Rectal smooth muscle tissue (tissue), 1 donor: ENCODE measurements around the gene AKT2.
A peak's percentile ranks its signal among the peaks of the same experiment; 100 is the strongest.

Experiments
- H3K27ac ChIP-seq: one replicate; pipeline ENCODE4 v1.7.0; 2013; ENCODE audit warnings: low read depth, low read length, inconsistent platforms
- H3K27me3 ChIP-seq: one replicate; pipeline ENCODE4 v1.7.0; 2013; ENCODE audit warnings: low read length; ENCODE audit not compliant: control insufficient read depth, insufficient read depth
- H3K36me3 ChIP-seq: one replicate; pipeline ENCODE4 v1.7.0; 2013; ENCODE audit warnings: low read length; ENCODE audit not compliant: control insufficient read depth, insufficient read depth
- H3K4me1 ChIP-seq: one replicate; pipeline ENCODE4 v1.7.0; 2013; ENCODE audit warnings: low read length; ENCODE audit not compliant: control insufficient read depth, insufficient read depth
- H3K4me3 ChIP-seq: one replicate; pipeline ENCODE4 v1.7.0; 2013; ENCODE audit warnings: low read length
- H3K9ac ChIP-seq: one replicate; pipeline ENCODE4 v1.7.0; 2013; ENCODE audit warnings: low read length

AKT2 gene

DNA sequence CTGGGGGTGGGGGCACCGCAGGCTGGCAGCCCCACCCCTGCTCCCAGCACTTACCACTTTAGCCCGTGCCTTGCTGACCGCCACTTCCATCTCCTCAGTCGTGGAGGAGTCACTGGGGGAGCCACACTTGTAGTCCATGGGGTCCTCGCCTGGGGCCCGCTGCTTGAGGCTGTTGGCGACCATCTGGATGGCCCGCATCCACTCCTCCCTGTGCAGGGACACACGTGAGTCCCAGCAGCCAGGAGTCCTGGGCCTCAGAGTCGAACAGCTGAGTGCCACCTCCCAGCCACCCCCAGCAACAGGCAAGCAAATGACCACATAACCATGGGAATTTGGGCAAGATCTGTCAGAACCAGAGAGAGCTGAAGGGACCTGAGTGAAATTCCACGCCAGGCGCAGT is 42.7 kb downstream of the AKT2 start:
- Histone ChIP-seq H3K27ac (peak overlapping the region; percentile 28), H3K9ac (no peak overlapping the region), H3K4me1 (peaks cover 7% of the 10 kb centered on the region), H3K27me3 (no peaks in the 10 kb centered on the region), H3K4me3 (no peak overlapping the region), H3K36me3 (peaks cover 27% of the 10 kb centered on the region)

DNA sequence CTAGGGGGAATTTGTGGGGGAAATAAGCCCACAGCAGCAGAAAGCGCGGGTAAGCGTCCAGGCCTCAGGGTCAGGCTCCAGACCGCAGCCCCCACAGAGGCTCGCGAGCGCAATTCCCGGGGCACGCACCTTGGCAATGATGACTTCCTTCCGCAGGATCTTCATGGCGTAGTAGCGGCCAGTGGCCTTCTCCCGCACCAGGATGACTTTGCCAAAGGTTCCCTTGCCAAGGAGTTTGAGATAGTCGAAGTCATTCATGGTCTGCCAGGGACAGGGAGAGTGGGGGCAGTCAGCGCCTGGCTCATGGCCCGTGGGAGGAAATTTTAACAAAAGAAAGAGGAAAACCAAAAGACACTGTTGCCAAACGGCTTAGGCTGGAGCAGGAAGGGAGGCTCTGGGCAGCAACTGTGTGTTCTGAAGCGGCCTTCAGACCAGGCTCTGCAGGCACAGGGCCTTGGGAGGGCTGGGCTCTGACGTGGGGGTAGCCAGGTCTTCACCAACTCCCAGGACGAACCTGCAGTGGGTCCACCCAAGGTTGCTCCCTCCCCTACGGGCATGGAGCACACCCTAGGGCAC is 43.2 kb downstream of the AKT2 start:
- Histone ChIP-seq H3K27ac (peak overlapping the region; percentile 28), H3K4me1 (peaks cover 7% of the 10 kb centered on the region), H3K36me3 (peaks cover 29% of the 10 kb centered on the region), H3K9ac (no peak overlapping the region), H3K4me3 (no peak overlapping the region), H3K27me3 (no peaks in the 10 kb centered on the region)

- Histone ChIP-seq H3K4me3 (no peak overlapping the region), H3K27me3 (no peaks in the 10 kb centered on the region), H3K9ac (no peak overlapping the region), H3K4me1 (peaks cover 7% of the 10 kb centered on the region), H3K36me3 (peaks cover 30% of the 10 kb centered on the region), H3K27ac (no peak overlapping the region)
Measured at GRCh38 chr19:40241125-40241808, 43.9 kb downstream of the AKT2 start.

GRCh38 chr19:40240332-40240731 is 44.8 kb downstream of the AKT2 start:
- Histone ChIP-seq H3K36me3 (peaks cover 36% of the 10 kb centered on the region), H3K4me1 (peaks cover 4% of the 10 kb centered on the region)

GRCh38 chr19:40239415-40240226 is 45.5 kb downstream of the AKT2 start:
- no peak overlapping the region for H3K27ac ChIP-seq
- H3K27me3 ChIP-seq, result no peaks in the 10 kb centered on the region
- no peaks in the 10 kb centered on the region for H3K4me1 ChIP-seq
- H3K9ac ChIP-seq, result no peak overlapping the region
- H3K36me3 ChIP-seq, result peaks cover 41% of the 10 kb centered on the region
- H3K4me3 ChIP-seq, result no peak overlapping the region

More at GRCh38 chr19:40240332-40240731, 44.8 kb downstream of the AKT2 start:
- Histone ChIP-seq H3K27me3 (no peaks in the 10 kb centered on the region), H3K27ac (no peak overlapping the region), H3K4me3 (no peak overlapping the region), H3K9ac (no peak overlapping the region)

GRCh38 chr19:40238775-40239174 is 46.4 kb downstream of the AKT2 start:
- no peak overlapping the region for H3K9ac ChIP-seq
- H3K4me3 ChIP-seq, result no peak overlapping the region
- H3K27me3 ChIP-seq, result no peaks in the 10 kb centered on the region
- H3K36me3 ChIP-seq, result peaks cover 41% of the 10 kb centered on the region
- H3K27ac ChIP-seq, result no peak overlapping the region
- H3K4me1 ChIP-seq, result no peaks in the 10 kb centered on the region

DNA sequence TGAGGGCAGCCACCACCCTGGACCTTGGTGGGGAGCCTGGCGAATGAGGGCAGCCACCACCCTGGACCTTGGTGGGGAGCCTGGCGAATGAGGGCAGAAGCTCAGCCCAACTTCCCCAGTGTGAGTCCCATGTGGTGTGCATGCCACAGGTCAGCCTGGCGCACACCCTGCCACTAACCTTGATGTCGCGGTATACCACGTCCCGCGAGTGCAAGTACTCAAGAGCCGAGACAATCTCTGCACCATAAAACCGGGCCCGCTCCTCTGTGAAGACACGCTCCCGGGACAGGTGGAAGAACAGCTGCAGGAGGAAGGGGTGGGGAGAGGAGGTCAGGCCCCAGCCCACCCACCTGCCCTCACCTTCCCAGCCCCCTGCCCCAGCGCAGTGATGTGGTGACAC is 47.4 kb downstream of the AKT2 start:
- Histone ChIP-seq H3K4me3 (no peak overlapping the region), H3K36me3 (peaks cover 42% of the 10 kb centered on the region), H3K9ac (no peak overlapping the region), H3K27me3 (no peaks in the 10 kb centered on the region), H3K4me1 (no peaks in the 10 kb centered on the region), H3K27ac (no peak overlapping the region)

- Histone ChIP-seq H3K27me3 (no peaks in the 10 kb centered on the region), H3K4me3 (no peak overlapping the region), H3K9ac (no peak overlapping the region), H3K4me1 (no peaks in the 10 kb centered on the region), H3K36me3 (peaks cover 32% of the 10 kb centered on the region), H3K27ac (no peak overlapping the region)
Measured at GRCh38 chr19:40236366-40236765, 48.8 kb downstream of the AKT2 start.

DNA sequence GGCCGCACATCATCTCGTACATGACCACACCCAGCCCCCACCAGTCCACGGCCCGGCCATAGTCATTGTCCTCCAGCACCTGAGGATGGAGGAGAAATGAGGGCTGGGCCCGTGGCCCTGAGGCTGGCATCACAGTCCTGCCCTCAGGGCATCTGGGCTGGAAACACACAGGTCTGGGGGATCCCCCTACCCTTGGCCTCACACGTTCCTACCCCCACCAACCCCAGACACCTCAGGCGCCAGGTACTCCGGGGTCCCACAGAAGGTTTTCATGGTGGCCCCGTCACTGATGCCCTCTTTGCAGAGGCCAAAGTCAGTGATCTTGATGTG is 49.2 kb downstream of the AKT2 start:
- no peak overlapping the region for H3K4me3 ChIP-seq
- no peak overlapping the region for H3K27ac ChIP-seq
- no peak overlapping the region for H3K9ac ChIP-seq
- no peaks in the 10 kb centered on the region for H3K27me3 ChIP-seq
- peaks cover 32% of the 10 kb centered on the region for H3K36me3 ChIP-seq
- H3K4me1 ChIP-seq, result no peaks in the 10 kb centered on the region

- Histone ChIP-seq H3K27ac (no peak overlapping the region), H3K9ac (no peak overlapping the region), H3K36me3 (peaks cover 32% of the 10 kb centered on the region), H3K4me1 (no peaks in the 10 kb centered on the region), H3K4me3 (no peak overlapping the region), H3K27me3 (no peaks in the 10 kb centered on the region)
Measured at GRCh38 chr19:40235238-40236025, 49.7 kb downstream of the AKT2 start.

DNA sequence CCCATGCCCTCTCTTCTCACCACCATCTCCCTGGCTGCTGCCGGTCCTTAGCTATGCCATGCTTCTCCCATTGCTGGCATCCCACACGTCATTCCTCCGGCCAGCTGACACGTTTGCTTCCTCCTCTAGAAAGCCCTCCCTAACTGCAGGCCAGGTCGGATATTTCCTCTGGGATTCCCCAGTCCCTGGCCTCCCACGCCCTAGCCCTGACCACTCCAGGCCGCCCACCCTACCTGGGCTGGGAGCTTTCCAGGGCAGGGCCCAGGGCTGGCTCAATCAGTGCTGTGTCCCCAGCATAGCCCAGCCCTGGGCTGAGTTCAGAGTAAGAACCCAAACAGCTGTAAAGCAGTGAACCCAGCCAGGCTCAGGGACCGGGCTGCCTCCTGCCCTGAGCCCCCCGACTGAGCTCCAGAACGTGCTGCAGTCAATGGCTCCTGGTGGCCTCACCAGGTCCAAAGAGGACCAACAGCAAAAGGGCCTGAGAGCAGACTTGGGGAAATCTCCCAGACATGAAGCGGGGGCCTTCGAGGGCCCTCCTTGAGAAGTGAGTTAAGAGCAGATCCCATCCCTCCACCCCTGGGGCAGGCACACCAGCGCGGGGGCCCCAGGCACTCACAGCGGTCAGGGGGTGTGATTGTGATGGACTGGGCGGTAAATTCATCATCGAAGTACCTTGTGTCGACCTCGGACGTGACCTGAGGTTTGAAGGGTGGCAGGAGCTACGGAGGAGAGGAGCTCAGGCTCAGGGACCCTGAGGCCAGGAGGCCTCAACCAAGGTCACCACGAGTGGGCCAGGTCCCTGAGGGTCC is 50.5 kb downstream of the AKT2 start:
- Histone ChIP-seq H3K4me3 (no peak overlapping the region), H3K36me3 (peaks cover 25% of the 10 kb centered on the region), H3K27ac (no peak overlapping the region), H3K27me3 (no peaks in the 10 kb centered on the region), H3K9ac (no peak overlapping the region), H3K4me1 (no peaks in the 10 kb centered on the region)
